ENCODE results near the gene PTPRU. TPM values are rescaled to one million over a fixed set of nuclear protein-coding genes. Genes with fewer than 3 reads are reported as not detected.

The PTPRU gene
- total RNA-seq, 1 experiment from 2014 or later: 31.4 TPM

DNA sequence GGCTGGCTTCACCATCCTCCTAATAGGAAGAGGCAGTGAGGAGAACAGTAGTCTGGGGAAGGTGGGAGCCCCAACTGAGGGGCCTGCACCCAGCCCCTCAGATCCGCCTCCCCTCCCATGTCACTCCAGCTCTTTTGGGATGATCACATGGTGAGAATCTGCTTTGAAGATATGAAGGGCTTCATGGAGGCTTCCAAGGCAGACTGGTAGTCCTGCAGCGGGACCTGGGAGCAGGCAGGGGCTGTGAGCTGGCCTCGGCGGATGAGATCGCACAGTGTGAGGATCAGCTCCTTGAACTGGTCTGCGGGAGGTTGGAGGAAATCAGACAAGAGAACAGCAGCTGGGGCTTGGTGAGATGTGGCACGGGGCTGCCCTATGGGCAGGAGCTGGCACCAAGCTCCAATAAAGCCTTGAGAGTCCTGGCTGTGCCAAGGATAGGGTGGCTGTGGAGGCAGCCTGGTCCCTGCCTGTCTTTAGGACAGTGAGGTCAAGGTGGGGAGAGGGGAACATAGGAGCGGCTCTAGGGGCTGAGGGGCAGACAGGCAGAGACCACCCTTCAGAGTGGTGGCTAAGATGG is 42.4 kb upstream of the PTPRU start:
- TF ChIP-seq, protein P1, sequence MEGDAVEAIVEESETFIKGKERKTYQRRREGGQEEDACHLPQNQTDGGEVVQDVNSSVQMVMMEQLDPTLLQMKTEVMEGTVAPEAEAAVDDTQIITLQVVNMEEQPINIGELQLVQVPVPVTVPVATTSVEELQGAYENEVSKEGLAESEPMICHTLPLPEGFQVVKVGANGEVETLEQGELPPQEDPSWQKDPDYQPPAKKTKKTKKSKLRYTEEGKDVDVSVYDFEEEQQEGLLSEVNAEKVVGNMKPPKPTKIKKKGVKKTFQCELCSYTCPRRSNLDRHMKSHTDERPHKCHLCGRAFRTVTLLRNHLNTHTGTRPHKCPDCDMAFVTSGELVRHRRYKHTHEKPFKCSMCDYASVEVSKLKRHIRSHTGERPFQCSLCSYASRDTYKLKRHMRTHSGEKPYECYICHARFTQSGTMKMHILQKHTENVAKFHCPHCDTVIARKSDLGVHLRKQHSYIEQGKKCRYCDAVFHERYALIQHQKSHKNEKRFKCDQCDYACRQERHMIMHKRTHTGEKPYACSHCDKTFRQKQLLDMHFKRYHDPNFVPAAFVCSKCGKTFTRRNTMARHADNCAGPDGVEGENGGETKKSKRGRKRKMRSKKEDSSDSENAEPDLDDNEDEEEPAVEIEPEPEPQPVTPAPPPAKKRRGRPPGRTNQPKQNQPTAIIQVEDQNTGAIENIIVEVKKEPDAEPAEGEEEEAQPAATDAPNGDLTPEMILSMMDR (conservative IDR thresholded peaks at IDR 0.05): no peak
- TF ChIP-seq EZH2 (IDR thresholded peaks at IDR 0.05; ENCODE audit: low read depth): no peak
- no peak overlapping the region for H3K4me3 ChIP-seq
- no peaks in the 10 kb centered on the region for H3K9me3 ChIP-seq (ENCODE audit: insufficient read depth, low read depth)
- no peaks in the 10 kb centered on the region for H4K20me1 ChIP-seq (ENCODE audit: insufficient read depth)
- no peaks in the 10 kb centered on the region for H3F3A ChIP-seq (ENCODE audit: insufficient read depth, low read depth)
- no peak for DNase-seq
- no peak overlapping the region for H3K4me2 ChIP-seq
- H2AFZ ChIP-seq: no peak overlapping the region
- CTCF ChIA-PET: no interaction called here
- no peaks in the 10 kb centered on the region for H3K36me3 ChIP-seq (ENCODE audit: low read depth)
- H3K79me2 ChIP-seq (ENCODE audit: low read depth): no peaks in the 10 kb centered on the region
- no peaks in the 10 kb centered on the region for H3K4me1 ChIP-seq (replicated peaks; ENCODE audit: insufficient read depth)
- intact Hi-C loops (cut with micrococcal nuclease; ENCODE audit: unreplicated experiment): no loop called here
- H3K27ac ChIP-seq: no peak overlapping the region
- no peaks in the 10 kb centered on the region for H3K27me3 ChIP-seq (ENCODE audit: insufficient read depth, low read depth)
- no TSS peak for BruUV-seq (replicated peaks)
- no peaks in the 10 kb centered on the region for H3K9me2 ChIP-seq (ENCODE audit: insufficient read depth)
- POLR2A ChIA-PET (ENCODE audit: unreplicated experiment): no interaction called here

DNA sequence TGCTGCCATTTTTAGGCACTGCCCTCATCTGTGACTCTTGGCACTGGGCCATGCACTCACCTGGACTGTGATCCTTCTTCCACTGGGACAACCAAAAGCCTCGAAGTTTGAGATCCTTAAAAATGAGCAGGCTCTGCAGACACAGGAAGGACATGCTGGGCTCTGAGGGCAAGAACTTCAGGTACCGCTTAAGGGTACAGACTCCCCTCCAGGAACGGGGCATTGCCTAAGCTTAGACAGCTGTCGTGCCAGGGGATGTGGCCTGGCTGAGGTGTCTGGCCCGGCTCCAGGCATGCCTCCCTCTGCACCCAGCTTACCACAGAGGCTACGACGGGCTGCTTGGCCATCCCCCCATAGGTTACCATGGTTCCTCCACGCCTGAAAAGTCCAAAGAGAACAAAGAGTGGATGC is 40.4 kb upstream of the PTPRU start:
- Histone ChIP-seq H2AFZ (no peak overlapping the region), H3K9me3 (ENCODE audit: insufficient read depth, low read depth) (no peaks in the 10 kb centered on the region), H3K36me3 (ENCODE audit: low read depth) (no peaks in the 10 kb centered on the region; the same call in 1 of the 2 replicates), H3K4me3 (no peak overlapping the region), H3K9me2 (ENCODE audit: insufficient read depth) (no peaks in the 10 kb centered on the region), H3K27ac (no peak overlapping the region), H3K27me3 (ENCODE audit: insufficient read depth, low read depth) (no peaks in the 10 kb centered on the region), H3K79me2 (ENCODE audit: low read depth) (no peaks in the 10 kb centered on the region), H3K4me2 (no peak overlapping the region), H3K4me1 (replicated peaks; ENCODE audit: insufficient read depth) (no peaks in the 10 kb centered on the region), H3F3A (ENCODE audit: insufficient read depth, low read depth) (no peaks in the 10 kb centered on the region), H4K20me1 (ENCODE audit: insufficient read depth) (no peaks in the 10 kb centered on the region)
- ChIA-PET POLR2A (ENCODE audit: unreplicated experiment) (no interaction called here), CTCF (no interaction called here)
- no peak for TF ChIP-seq EZH2 (IDR thresholded peaks at IDR 0.05; ENCODE audit: low read depth)
- TF ChIP-seq, protein P1 (conservative IDR thresholded peaks at IDR 0.05): no peak
- BruUV-seq (replicated peaks): no TSS peak
- intact Hi-C loops (cut with micrococcal nuclease; ENCODE audit: unreplicated experiment): no loop called here
- DNase-seq: no peak

DNA sequence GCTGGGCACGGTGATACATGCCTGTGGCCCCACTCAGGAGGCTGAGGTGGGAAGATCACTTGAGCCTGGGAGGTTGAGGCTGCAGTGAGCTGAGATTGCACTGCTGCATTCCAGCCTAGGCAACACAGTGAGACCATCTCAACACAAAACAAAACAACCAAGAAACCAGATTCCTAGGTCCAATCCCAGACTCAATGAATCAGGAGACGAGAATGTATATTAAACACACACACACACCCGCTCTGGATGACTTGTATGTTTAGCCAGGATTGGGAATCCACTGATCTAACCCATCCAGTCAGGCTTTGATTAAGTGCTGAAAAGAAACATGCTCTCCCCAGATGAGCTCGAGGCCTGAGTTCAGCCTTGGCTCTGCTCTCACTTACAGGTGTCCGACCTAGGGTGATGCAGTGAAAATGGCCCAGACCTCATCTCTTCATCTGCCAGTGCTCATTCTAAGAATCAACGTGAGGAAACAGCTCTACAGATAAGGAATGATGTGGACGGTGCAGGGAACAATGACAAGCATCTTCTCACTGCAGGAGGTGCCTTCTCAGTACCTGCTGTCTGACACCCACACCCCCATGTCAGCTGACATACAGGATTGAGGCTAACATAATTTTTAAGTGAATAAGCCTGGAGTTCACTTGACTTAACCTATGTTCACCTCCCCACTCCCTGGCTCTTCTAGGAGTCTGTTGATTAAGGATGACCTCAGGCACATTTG is 39.3 kb upstream of the PTPRU start:
- ChIA-PET CTCF (interaction anchor here (0.6 to 1.0 kb wide), 4 partner anchors 30 to 487 kb away, joined by 3 to 10 read pairs (median 6); no protein-coding TSS in a partner anchor), POLR2A (ENCODE audit: unreplicated experiment) (no interaction called here)
- Histone ChIP-seq H2AFZ (no peak overlapping the region), H3K27ac (no peak overlapping the region), H3K4me2 (no peak overlapping the region), H3K4me3 (no peak overlapping the region), H3K9me2 (ENCODE audit: insufficient read depth) (no peaks in the 10 kb centered on the region), H3K36me3 (ENCODE audit: low read depth) (peaks cover 8% of the 10 kb centered on the region), H3K9me3 (ENCODE audit: insufficient read depth, low read depth) (no peaks in the 10 kb centered on the region), H4K20me1 (ENCODE audit: insufficient read depth) (no peaks in the 10 kb centered on the region), H3K79me2 (ENCODE audit: low read depth) (no peaks in the 10 kb centered on the region), H3F3A (ENCODE audit: insufficient read depth, low read depth) (peaks cover under 1% of the 10 kb centered on the region; the same call in 1 of the 2 replicates), H3K4me1 (replicated peaks; ENCODE audit: insufficient read depth) (peaks cover 2% of the 10 kb centered on the region), H3K27me3 (ENCODE audit: insufficient read depth, low read depth) (no peaks in the 10 kb centered on the region)
- TF ChIP-seq EZH2 (IDR thresholded peaks at IDR 0.05; ENCODE audit: low read depth): no peak
- TF ChIP-seq, protein P1 (conservative IDR thresholded peaks at IDR 0.05): no peak
- no TSS peak for BruUV-seq (replicated peaks)
- intact Hi-C loops (cut with micrococcal nuclease; ENCODE audit: unreplicated experiment): no loop called here
- DNase-seq: no peak

Measured in PC-9 (cell line).